Measurements from ENCODE around the gene HAS3.
"Not testable (repeated sequence)": the region's sequence is repeated elsewhere in the genome, so short reads cannot be mapped to it uniquely, and the experiment has no call there.

The HAS3 gene

GRCh38 chr16:69133373-69133954 lies 28.0 kb downstream of the HAS3 start:
- Histone ChIP-seq H3K9me2 (replicated peaks; ENCODE audit: control insufficient read depth, low read length) (no peaks in the 10 kb centered on the region), H3K36me3 (ENCODE audit: control insufficient read depth, low read length) (peaks cover 86% of the 10 kb centered on the region), H3F3A (ENCODE audit: control insufficient read depth, insufficient read depth) (peaks cover 10% of the 10 kb centered on the region), H3K27me3 (ENCODE audit: control insufficient read depth, low read length) (no peaks in the 10 kb centered on the region), H3K79me2 (ENCODE audit: control insufficient read depth, low read length) (peaks cover 96% of the 10 kb centered on the region), H3K4me2 (ENCODE audit: low read length) (peak overlapping the region; percentile 83), H3K9me3 (ENCODE audit: control insufficient read depth, insufficient read depth, low read length) (no peaks in the 10 kb centered on the region), H3K27ac (ENCODE audit: low read depth, low read length) (peak overlapping the region; percentile 77; the same call in 1 of the 2 replicates), H3K4me3 (ENCODE audit: low read length) (peak overlapping the region; percentile 81), H3K4me1 (ENCODE audit: control insufficient read depth, low read length) (peaks cover 31% of the 10 kb centered on the region), H4K20me1 (ENCODE audit: control insufficient read depth, insufficient read depth, low read depth, low read length) (peaks cover 22% of the 10 kb centered on the region)
- no peak for TF ChIP-seq EZH2phosphoT487 (IDR thresholded peaks at IDR 0.05; ENCODE audit: borderline replicate concordance, low read length)
- TF ChIP-seq, protein P1, sequence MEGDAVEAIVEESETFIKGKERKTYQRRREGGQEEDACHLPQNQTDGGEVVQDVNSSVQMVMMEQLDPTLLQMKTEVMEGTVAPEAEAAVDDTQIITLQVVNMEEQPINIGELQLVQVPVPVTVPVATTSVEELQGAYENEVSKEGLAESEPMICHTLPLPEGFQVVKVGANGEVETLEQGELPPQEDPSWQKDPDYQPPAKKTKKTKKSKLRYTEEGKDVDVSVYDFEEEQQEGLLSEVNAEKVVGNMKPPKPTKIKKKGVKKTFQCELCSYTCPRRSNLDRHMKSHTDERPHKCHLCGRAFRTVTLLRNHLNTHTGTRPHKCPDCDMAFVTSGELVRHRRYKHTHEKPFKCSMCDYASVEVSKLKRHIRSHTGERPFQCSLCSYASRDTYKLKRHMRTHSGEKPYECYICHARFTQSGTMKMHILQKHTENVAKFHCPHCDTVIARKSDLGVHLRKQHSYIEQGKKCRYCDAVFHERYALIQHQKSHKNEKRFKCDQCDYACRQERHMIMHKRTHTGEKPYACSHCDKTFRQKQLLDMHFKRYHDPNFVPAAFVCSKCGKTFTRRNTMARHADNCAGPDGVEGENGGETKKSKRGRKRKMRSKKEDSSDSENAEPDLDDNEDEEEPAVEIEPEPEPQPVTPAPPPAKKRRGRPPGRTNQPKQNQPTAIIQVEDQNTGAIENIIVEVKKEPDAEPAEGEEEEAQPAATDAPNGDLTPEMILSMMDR (IDR thresholded peaks at IDR 0.05; ENCODE audit: low read depth, low read length, poor library complexity, severe bottlenecking) = no peak

GRCh38 chr16:69138608-69139007 lies 33.2 kb downstream of the HAS3 start:
- no peaks in the 10 kb centered on the region for H3K9me3 ChIP-seq (ENCODE audit: control insufficient read depth, insufficient read depth, low read length)
- H3K4me2 ChIP-seq (ENCODE audit: low read length) = no peak overlapping the region
- H4K20me1 ChIP-seq (ENCODE audit: control insufficient read depth, insufficient read depth, low read depth, low read length) = peaks cover 14% of the 10 kb centered on the region
- H3K79me2 ChIP-seq (ENCODE audit: control insufficient read depth, low read length) = peaks cover 85% of the 10 kb centered on the region
- TF ChIP-seq EZH2phosphoT487 (IDR thresholded peaks at IDR 0.05; ENCODE audit: borderline replicate concordance, low read length) = no peak
- TF ChIP-seq, protein P1 (IDR thresholded peaks at IDR 0.05; ENCODE audit: low read depth, low read length, poor library complexity, severe bottlenecking) = no peak
- H3F3A ChIP-seq (ENCODE audit: control insufficient read depth, insufficient read depth) = no peaks in the 10 kb centered on the region
- H3K4me3 ChIP-seq (ENCODE audit: low read length) = no peak overlapping the region
- no peaks in the 10 kb centered on the region for H3K9me2 ChIP-seq (replicated peaks; ENCODE audit: control insufficient read depth, low read length)
- peaks cover 92% of the 10 kb centered on the region for H3K36me3 ChIP-seq (ENCODE audit: control insufficient read depth, low read length)
- no peaks in the 10 kb centered on the region for H3K27me3 ChIP-seq (ENCODE audit: control insufficient read depth, low read length)
- H3K27ac ChIP-seq (ENCODE audit: low read depth, low read length) = no peak overlapping the region
- peaks cover 11% of the 10 kb centered on the region for H3K4me1 ChIP-seq (ENCODE audit: control insufficient read depth, low read length)

GRCh38 chr16:69139464-69139863 lies 34.0 kb downstream of the HAS3 start:
- not testable (repeated sequence) for H3K4me1 ChIP-seq (ENCODE audit: control insufficient read depth, low read length); H4K20me1 ChIP-seq (ENCODE audit: control insufficient read depth, insufficient read depth, low read depth, low read length); H3K4me2 ChIP-seq (ENCODE audit: low read length); H3K27ac ChIP-seq (ENCODE audit: low read depth, low read length); H3K4me3 ChIP-seq (ENCODE audit: low read length); H3K9me3 ChIP-seq (ENCODE audit: control insufficient read depth, insufficient read depth, low read length); H3K9me2 ChIP-seq (replicated peaks; ENCODE audit: control insufficient read depth, low read length); H3K27me3 ChIP-seq (ENCODE audit: control insufficient read depth, low read length); H3F3A ChIP-seq (ENCODE audit: control insufficient read depth, insufficient read depth)
- Histone ChIP-seq H3K79me2 (ENCODE audit: control insufficient read depth, low read length) (peaks cover 80% of the 10 kb centered on the region), H3K36me3 (ENCODE audit: control insufficient read depth, low read length) (peaks cover 90% of the 10 kb centered on the region)

DNA sequence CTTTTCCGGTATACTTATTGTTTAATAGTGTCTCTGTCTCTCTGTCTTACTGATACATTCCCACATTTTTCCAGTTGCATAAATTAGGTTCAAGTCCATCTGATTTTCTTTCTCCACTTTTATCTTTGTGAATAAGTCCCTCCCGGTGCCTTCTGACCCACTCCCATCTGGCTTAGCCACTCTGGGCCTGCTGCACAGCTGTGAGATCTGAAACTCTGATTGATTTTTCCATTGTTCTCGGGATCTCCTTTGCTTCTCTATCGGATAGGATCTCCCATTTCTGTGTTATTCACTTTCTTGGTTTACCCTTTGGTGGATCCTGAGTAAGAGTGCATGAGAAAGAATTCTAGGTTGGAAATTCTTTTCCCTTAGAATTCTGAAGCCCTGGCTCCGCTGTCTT lies 35.6 kb downstream of the HAS3 start:
- H3K79me2 ChIP-seq (ENCODE audit: control insufficient read depth, low read length) = peaks cover 75% of the 10 kb centered on the region
- peaks cover 7% of the 10 kb centered on the region for H4K20me1 ChIP-seq (ENCODE audit: control insufficient read depth, insufficient read depth, low read depth, low read length)
- H3K4me3 ChIP-seq (ENCODE audit: low read length) = no peak overlapping the region

More for the DNA sequence above, 35.6 kb downstream of the HAS3 start:
- no peaks in the 10 kb centered on the region for H3K9me2 ChIP-seq (replicated peaks; ENCODE audit: control insufficient read depth, low read length)
- no peaks in the 10 kb centered on the region for H3K4me1 ChIP-seq (ENCODE audit: control insufficient read depth, low read length)
- H3K4me2 ChIP-seq (ENCODE audit: low read length) = no peak overlapping the region
- TF ChIP-seq EZH2phosphoT487 (IDR thresholded peaks at IDR 0.05; ENCODE audit: borderline replicate concordance, low read length) = no peak
- TF ChIP-seq, protein P1 (IDR thresholded peaks at IDR 0.05; ENCODE audit: low read depth, low read length, poor library complexity, severe bottlenecking) = no peak
- H3F3A ChIP-seq (ENCODE audit: control insufficient read depth, insufficient read depth) = peaks cover 5% of the 10 kb centered on the region
- H3K27me3 ChIP-seq (ENCODE audit: control insufficient read depth, low read length) = no peaks in the 10 kb centered on the region
- H3K9me3 ChIP-seq (ENCODE audit: control insufficient read depth, insufficient read depth, low read length) = no peaks in the 10 kb centered on the region
- H3K36me3 ChIP-seq (ENCODE audit: control insufficient read depth, low read length) = peaks cover 92% of the 10 kb centered on the region
- H3K27ac ChIP-seq (ENCODE audit: low read depth, low read length) = no peak overlapping the region
